ENCODE results near the gene COX6A2.

Gene COX6A2

GRCh38 chr16:31410082-31410481 is 18.1 kb downstream of the COX6A2 start:
- ATAC-seq (no peak), DNase-seq (no peak)

- DNase-seq (no peak), ATAC-seq (no peak)
Measured at GRCh38 chr16:31409433-31409832, 18.7 kb downstream of the COX6A2 start.

- DNase-seq (no peak), ATAC-seq (no peak)
Measured at GRCh38 chr16:31407406-31407805, 20.8 kb downstream of the COX6A2 start.

- no peak for DNase-seq
- no peak for ATAC-seq
Measured at GRCh38 chr16:31404353-31405064, 23.7 kb downstream of the COX6A2 start.

- ATAC-seq (no peak), DNase-seq (no peak)
Measured at GRCh38 chr16:31403590-31404352, 24.4 kb downstream of the COX6A2 start.

- DNase-seq (no peak), ATAC-seq (no peak)
Measured at GRCh38 chr16:31402687-31403086, 25.5 kb downstream of the COX6A2 start.

GRCh38 chr16:31401436-31401835 is 26.7 kb downstream of the COX6A2 start:
- ATAC-seq: no peak
- DNase-seq: no peak

GRCh38 chr16:31400191-31400590 is 28.0 kb downstream of the COX6A2 start:
- ATAC-seq (peak; percentile 49), DNase-seq (peak; percentile 20)

- ATAC-seq (no peak), DNase-seq (no peak)
Measured at GRCh38 chr16:31397701-31398100, 30.5 kb downstream of the COX6A2 start.

- DNase-seq (no peak), ATAC-seq (no peak)
Measured at GRCh38 chr16:31397096-31397660, 31.0 kb downstream of the COX6A2 start.

GRCh38 chr16:31395647-31396046 is 32.5 kb downstream of the COX6A2 start:
- no peak for DNase-seq
- ATAC-seq: no peak

GRCh38 chr16:31393056-31393455 is 35.1 kb downstream of the COX6A2 start, which contains the start of gene ITGAD:
TSS of gene ITGAD (plus strand) at chr16:31393335. CDS start at chr16:31393361, 26 bp downstream.
- no peak for ATAC-seq
- no peak for DNase-seq

GRCh38 chr16:31390504-31391041 is 37.6 kb downstream of the COX6A2 start:
- DNase-seq: no peak
- ATAC-seq: no peak

GRCh38 chr16:31388535-31388934 is 39.6 kb downstream of the COX6A2 start:
- no peak for DNase-seq
- no peak for ATAC-seq

- ATAC-seq (peak; percentile 96), DNase-seq (peak; percentile 16)
Measured at GRCh38 chr16:31386157-31386984, 41.8 kb downstream of the COX6A2 start.

GRCh38 chr16:31385680-31386079 is 42.5 kb downstream of the COX6A2 start:
- DNase-seq: no peak
- no peak for ATAC-seq

GRCh38 chr16:31382485-31383161 is 45.5 kb downstream of the COX6A2 start:
- DNase-seq (peak; percentile 79), ATAC-seq (peak; percentile 34)

- ATAC-seq: no peak
- no peak for DNase-seq
Measured at GRCh38 chr16:31380201-31380600, 48.0 kb downstream of the COX6A2 start.

Data from stimulated activated naive CD8-positive, alpha-beta T cell treated with anti-CD3 and anti-CD28 coated beads, Interleukin-15, Interleukin-2, amounts not matched to agents 100 U/mL and 50 U/mL, for 24 hours (primary cell).